GM18498 (cell line): ENCODE data around the gene ENG.
A peak's percentile ranks its signal among the peaks of the same experiment; 100 is the strongest.
"Not testable (repeated sequence)": the region's sequence is repeated elsewhere in the genome, so short reads cannot be mapped to it uniquely, and the experiment has no call there.

Source experiments
- ATAC-seq: cut with Tn5 transposase; IDR thresholded peaks from one replicate; pipeline ENCODE4 v1.9.1; 2021; ENCODE audit warnings: mild to moderate bottlenecking, moderate library complexity; ENCODE audit not compliant: unreplicated experiment

Gene ENG

GRCh38 chr9:127878652-127879390 lies 24.4 kb upstream of the ENG start:
- ATAC-seq, result no peak

DNA sequence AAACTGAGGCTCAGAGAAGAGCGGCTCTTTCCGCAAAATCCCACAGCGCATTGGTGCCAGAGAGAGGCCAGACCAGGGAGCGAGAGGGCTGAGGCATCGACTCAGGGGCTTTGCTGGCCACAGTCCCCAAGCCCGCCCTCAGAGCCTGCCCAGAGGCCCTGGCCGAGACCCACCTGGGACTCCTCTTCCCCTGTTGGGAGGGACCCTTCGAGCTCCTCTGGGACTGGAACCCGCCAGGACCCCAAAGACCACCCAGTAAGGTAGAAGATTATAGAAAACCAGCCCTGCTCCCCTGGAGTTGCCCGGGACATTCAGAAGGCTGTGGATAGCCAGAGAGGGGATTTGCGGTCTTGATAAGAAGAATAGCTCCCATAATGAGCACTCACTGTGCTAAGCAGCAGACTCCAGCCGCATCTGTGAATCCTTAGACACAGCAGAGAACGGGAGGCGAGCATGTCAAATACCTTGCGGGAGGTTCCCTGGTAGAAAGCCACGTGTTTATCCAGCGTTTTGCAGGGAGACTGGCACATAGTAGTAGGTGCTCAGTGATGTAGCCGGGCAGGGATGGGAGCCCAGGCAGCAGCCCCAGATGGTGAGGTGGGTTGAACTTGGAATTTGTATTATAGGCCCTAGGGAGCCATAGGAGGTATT lies 23.7 kb upstream of the ENG start:
- ATAC-seq, result no peak

GRCh38 chr9:127877566-127877998 lies 23.1 kb upstream of the ENG start, which contains the start of gene AK1:
TSS of gene AK1 (minus strand) at chr9:127877675. CDS start at chr9:127874617, 3,058 bp downstream.
- ATAC-seq, result no peak

GRCh38 chr9:127876764-127877562 lies 22.5 kb upstream of the ENG start:
- ATAC-seq, result no peak

GRCh38 chr9:127876026-127876763 lies 21.7 kb upstream of the ENG start:
- ATAC-seq, result no peak

DNA sequence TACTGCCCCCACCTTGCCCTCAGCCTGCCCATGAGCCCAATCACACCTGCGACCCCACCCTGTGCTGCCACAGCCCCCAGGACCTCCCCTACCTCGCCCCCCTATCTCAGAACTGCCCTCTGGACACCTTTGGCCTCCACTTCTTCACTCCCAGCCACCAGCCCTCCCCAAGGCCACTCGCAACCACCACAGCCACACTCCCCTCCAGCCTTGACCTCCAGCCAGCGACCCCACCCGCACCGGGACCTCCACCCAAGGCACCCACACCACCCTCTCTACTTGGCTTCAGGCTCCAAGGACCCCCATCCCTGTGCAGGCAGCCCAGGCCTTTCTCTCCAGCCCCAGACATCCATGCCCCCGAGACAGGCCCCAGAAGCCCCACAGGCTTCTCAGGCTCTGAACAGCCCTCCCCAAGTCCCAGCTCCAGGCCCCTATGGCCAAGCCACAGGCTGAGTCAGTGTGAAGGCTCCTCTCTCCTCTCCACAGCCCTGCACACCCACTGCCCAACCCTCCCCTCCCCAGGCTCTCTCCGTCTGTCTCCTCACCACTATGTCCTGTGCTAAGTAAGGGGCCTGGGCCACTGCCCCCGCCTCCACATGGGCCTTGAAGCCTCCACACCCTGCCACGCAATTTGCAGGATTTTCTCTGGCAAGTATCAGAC lies 21.0 kb upstream of the ENG start:
- no peak for ATAC-seq

- no peak for ATAC-seq
Measured at GRCh38 chr9:127874301-127875221, 20.1 kb upstream of the ENG start.

GRCh38 chr9:127873886-127874285 lies 19.4 kb upstream of the ENG start:
- no peak for ATAC-seq

- no peak for ATAC-seq
Measured at GRCh38 chr9:127873223-127873691, 18.8 kb upstream of the ENG start.

DNA sequence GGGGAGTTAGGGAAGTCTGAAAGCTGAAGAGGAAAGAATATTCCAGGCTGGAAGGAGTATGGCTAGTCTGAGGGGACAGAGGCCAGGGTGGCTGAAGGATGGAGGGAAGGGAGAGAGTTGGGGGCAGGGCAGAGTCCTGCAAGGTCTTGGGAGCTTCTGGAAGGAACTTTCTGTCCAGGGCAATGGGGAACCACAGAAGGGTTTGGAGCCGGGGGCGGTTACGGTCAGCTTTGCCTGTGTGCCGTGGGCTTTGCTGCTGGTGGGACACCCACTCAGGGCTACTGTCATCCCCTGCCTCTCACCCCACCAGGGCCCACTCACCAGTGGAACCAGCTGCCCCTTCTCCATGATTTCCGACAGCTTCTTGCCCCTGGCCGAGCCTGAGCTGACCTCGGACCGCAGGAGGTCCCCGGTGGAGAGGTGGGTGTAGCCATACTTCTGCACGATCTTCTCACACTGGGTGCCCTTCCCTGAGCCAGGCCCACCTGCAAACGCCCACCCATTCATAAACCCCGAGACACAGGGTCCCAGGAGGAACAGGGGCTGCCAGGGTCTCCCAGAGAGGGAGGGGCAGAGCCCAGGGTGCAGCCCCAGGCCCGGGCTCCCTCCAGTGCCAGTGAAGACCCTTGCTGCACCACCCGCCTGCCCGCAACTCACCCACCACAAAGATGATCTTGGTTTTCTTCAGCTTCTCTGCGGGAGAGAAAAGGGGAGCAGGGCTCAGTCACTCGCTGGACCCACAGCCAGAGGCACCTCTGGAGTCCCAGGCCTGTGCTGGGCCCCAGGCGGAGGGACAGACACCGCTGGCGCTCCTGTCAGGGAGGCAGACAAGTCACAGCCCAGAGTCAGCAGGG lies 18.1 kb upstream of the ENG start:
- no peak for ATAC-seq

DNA sequence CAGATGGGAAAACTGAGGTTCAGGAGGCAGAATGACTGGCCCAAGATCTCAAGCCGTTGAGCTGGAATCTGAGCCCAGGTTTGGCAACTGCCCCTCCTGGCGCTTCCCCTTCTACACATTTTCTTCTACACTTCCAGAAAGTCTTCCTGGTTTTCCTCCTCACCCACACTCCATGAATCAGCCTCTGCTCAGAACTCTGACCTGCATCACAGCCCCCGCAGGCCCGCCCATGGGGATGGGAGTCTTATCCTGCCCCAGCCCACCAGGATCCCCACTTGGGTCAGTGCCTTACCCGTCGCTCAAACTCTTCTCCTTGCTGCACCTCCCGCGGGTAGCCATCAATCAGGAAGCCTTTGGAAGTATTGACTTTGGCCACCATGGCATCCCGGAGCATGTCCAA lies 17.1 kb upstream of the ENG start:
- ATAC-seq, result no peak

GRCh38 chr9:127870887-127871286 lies 16.4 kb upstream of the ENG start:
- ATAC-seq, result no peak

DNA sequence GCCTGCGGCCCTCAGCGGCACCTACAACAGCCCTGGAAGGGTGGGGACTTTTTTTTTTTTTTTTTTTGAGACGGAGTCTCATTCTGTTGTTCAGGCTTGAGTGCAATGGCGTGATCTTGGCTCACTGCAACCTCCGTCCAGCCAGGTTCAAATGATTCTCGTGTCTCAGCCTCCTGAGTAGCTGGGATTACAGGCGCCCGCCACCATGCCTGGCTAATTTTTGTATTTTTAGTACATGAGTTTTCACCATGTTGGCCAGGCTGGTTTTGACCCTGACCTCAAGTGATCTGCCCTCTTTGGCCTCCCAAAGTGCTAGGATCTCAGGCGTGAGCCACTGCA lies 15.7 kb upstream of the ENG start:
- not testable (repeated sequence) for ATAC-seq

DNA sequence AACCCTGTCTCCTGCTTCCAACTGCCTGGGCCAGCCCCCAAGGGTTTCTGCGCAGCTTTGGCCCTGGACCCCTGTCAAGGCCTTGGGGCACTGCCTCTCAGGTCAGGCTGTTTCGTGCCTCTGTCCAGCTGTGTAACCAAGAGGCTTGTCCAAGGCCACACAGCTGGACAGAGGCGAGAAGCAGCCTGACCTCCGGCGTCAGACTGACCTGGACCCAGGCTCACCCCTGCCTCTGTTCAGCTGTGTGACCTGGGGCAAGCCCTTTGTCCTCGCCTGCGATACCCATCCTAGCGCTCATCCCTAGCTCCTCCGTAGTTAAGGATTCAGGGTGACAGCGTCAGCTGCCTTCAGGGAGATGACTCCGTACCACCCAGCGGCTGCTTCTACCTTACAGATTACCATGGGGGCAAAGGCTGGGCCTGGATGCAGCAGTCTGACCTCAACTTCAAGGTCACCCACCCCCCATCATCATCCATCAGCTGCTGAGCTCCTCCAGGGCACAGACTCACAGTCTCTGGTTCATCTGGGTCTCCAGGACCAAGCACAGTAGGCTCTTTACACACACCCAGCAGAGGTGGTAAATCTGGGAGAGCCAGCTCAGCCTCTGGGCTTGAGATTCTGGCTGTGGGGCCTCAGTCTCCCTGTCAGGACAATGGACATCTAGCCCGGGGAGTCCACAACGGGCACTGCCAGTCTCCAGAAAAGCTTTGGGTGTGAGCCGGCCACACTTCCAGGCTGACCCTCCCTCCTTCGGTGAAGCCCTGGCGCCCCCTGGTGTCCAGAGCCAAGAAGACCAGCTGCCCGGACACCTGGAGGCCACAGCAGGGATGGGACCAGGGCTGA lies 15.1 kb upstream of the ENG start:
- ATAC-seq, result peak; percentile 73

DNA sequence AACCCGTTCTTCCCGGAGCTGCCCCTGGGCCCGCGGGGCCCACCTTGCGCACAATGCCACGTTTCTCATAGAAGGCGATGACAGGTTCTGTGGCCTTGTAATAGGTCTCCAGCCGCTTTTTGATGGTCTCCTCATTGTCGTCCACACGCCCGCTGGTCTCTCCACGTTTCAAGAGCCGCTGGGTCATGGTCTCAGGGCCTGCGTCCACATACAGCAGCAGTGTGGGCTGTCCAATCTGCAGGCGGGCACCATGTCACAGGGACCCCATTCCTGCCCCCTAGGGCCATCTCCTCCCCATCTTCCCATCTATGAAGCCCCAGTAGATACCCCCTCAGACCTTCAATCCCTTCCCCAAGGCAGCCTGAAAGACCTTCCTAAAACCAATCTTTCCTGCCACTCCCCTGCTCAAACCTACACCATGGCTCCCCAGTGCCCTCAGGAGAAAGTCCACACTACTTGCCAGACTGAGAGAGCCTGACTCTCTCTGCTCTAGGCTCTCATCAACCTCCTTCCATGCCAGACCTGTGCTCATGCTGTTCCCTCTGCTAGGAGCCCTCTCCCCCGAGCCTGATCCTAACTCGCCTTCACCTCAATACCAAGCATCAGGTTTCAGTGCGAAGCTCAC lies 13.9 kb upstream of the ENG start:
- ATAC-seq, result no peak

- no peak for ATAC-seq
Measured at GRCh38 chr9:127867356-127868277, 13.2 kb upstream of the ENG start.
